NAMALWA (cell line): ENCODE results near the gene TRPM4.

Source experiments
- DNase-seq: peaks from one replicate; pipeline ENCODE4 v3.0.0-alpha.2; 2015; ENCODE audit warnings: low spot score

Gene TRPM4

GRCh38 chr19:49231804-49232203 lies 74.2 kb downstream of the TRPM4 start:
- DNase-seq: no peak

GRCh38 chr19:49233163-49233562 lies 75.6 kb downstream of the TRPM4 start:
- no peak for DNase-seq

- no peak for DNase-seq
Observed at GRCh38 chr19:49241769-49242168, 84.2 kb downstream of the TRPM4 start.

- no peak for DNase-seq
Observed at GRCh38 chr19:49243129-49243528, 85.5 kb downstream of the TRPM4 start.

- DNase-seq: no peak
Observed at GRCh38 chr19:49243726-49244125, 86.1 kb downstream of the TRPM4 start.

- DNase-seq: no peak
Observed at GRCh38 chr19:49244256-49244655, 86.7 kb downstream of the TRPM4 start.

GRCh38 chr19:49247676-49248075 lies 90.1 kb downstream of the TRPM4 start:
- no peak for DNase-seq

- no peak for DNase-seq
Observed at GRCh38 chr19:49249933-49250332, 92.3 kb downstream of the TRPM4 start.

- no peak for DNase-seq
Observed at GRCh38 chr19:49255674-49256073, 98.1 kb downstream of the TRPM4 start.

GRCh38 chr19:49256691-49257090 lies 99.1 kb downstream of the TRPM4 start:
- no peak for DNase-seq
